ENCODE results near the gene FOXR1.

FOXR1 gene, protein sequence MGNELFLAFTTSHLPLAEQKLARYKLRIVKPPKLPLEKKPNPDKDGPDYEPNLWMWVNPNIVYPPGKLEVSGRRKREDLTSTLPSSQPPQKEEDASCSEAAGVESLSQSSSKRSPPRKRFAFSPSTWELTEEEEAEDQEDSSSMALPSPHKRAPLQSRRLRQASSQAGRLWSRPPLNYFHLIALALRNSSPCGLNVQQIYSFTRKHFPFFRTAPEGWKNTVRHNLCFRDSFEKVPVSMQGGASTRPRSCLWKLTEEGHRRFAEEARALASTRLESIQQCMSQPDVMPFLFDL

DNA sequence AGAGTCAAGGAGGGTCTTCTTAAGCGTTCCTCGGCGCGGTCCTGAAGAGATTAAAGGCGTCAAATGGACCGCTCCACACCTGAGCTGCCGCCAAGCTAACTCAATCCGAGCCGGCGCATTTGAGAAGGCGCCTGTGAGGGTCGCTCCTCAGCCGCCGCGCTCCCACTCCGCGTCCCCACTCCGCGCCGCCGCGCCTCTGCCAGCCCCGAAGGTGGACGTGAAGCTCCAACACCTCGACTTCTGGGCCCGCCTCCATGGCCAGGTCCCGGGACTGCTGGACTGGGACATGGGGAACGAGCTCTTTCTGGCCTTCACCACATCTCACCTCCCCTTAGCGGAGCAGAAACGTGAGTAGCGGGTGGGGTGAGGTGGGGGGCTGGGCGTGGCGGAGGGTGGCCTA is at the start of gene FOXR1:
Gene FOXR1, plus strand, starts transcription at position 116 of the 400 bp plus-strand sequence. Its CDS starts 171 bp downstream, at position 287.
- DNase-seq, result no peak

DNA sequence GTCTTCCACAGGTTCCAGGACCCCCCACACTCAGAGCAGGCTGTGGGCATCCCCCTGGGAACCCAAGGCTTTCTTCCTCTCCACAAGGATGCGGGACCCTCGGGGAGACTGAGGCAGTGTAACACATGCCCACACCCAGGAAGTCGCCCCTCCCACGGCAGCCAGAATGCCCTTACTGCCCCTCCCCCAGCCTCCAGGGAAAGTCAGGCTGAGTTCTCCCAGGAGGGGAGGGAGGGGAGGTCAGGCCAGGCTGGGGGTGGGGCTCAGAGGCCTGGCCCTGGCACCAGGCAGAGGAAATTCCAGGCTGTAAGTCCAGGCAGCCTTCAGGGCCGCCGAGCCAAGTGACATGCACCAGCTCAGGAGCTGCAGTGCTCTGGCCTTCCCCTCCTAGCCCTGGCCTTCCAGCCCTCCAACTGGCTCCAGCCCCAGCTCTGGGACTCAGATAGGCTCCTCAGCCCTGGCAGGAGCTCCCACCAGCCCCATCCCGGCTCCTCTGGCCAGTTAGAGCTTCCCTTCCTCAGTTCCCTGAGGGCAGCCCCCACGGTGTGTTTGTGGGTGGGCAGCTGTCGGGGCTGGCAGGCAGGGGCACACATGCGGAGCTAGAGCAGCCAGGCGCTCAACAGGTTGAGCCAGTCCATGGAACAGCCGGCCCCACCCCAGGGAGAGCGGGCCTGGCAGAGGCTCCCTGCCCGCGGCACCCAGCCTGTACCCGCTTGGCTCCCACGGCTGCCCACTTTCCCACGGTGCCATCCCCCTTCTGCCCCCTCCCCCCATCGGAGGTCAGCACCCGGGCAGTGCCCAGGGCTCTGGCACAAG is 49.4 kb upstream of the FOXR1 start:
- DNase-seq, result peak; percentile 70

DNA sequence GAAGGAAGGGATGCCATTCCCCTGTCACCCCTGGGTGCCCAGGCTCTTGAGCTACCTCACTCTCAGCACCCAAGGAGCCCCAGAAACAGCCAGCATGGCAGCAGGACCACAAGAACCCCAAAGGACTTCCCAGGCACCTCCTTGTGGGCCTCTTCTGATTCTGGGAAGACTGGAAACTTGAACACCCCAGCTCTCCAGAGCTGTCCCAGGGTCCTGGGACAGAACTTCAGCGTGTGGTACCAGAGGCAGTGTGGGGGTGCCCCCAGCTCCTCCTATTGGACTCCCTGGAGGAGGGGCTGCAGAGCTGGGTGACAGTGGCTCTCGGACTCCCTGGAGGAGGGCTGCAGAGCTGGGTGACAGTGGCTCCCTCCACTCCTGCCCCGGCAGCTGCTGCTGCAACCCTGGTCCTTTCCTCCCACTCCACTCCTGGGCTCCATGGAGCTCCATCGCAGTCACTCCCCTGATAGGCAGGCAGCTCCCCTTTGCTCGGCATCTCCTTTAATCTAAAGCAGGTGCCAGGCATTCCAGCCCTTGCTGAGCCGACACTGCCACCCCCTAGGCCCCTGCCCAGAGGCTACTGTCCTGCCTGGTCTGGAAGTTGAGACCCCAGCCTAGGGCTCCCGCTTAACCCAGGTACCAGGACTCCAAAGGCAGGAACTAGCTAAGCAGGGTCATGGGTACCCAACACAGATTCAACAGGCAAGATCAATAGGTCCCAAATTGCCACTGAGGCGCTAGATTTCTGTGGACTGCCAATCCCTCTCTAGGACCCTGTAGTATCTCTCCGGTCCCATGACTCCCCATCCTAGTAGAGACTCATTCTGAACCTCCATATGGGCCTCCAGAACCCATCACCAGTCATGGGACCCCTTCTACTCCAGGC is 48.6 kb upstream of the FOXR1 start:
- no peak for DNase-seq

DNA sequence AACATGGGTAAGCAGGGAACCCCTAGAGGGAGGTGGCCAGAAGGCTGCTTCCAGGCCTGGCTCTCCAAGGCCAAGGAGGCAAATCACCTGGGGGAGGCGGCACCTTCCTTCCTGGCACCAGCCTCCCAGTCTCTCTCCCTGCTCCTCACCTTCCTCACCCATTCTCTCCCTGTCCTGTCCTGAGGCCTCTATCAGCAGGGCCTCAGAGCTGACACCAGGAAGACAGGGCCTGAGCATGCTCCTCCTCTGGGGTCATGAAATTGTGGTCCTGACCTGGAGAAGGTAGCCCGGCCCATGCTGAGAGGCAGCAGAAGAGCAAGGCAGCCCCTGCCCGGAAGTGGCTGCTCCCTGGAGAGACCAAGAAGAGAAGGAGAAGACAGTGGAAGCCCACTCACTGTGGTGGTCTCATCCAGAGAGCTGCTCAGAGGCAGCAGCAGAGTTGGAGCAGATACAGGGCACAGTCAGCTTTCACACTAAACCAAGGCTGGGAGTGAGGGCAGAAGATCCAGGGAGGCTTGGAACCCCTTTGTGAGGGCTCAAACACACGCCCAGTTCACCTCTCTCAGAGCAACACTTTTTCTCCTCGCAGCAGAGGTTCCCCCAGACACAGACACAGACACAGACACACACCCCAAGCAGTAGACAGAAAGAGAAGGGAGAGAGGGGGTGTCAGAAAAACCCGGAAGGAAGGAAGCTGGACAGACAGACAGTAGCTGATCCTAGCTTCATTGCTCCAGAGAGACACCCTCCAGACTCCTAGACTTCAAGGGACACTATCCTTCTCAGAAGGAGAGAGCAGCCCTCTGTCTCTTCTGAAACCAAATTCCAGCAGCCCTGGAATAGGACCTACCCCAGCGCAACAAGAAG is 47.6 kb upstream of the FOXR1 start:
- no peak for DNase-seq

DNA sequence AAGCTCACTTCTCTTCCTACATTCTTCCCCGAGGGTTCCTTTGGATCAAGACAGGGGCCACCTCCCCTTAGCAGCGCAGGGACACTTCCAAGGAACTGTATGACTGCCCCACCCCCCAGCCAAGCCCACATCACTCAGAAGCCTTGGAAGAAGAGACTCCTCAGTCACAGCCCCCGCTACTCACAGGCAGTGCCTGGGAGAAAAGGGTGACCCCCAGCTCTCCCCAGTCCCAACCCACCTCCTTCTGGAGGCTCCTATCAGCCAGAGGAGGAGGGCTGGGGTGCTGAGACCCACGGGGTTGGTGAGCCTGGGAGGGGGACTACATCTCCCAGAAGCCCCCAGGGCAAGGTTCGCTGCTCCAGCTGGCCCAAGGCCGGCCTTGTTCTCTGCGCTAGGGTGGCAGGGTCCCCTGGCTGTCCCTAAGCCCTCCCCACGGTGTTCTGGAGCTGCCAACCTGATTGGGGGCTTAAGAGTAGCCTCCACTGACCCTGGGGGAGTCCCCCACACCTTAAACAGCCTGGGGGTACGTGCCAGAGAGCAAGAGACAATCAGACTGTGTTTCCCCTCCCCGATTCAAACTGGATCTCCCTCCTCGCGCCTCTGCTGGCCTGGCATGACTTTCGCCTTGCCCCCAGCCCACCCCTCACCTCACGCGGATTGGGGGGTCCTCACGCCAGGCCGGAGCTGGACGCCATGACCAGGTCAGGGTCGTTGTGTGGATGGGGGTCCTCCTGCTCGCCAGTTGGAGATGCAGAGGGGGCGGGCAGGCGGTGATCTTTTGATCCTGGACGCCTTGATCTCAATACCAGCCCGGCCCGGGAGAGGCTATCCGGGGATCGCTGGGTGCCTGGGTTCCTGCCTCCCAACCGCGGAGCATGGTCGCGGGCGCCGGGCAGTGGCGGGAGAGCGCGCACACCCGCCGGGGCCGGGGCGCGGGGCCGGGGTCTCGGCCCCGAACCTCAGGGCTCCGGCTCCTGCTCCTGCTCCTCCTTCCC is 46.7 kb upstream of the FOXR1 start:
- peak; percentile 77 for DNase-seq

DNA sequence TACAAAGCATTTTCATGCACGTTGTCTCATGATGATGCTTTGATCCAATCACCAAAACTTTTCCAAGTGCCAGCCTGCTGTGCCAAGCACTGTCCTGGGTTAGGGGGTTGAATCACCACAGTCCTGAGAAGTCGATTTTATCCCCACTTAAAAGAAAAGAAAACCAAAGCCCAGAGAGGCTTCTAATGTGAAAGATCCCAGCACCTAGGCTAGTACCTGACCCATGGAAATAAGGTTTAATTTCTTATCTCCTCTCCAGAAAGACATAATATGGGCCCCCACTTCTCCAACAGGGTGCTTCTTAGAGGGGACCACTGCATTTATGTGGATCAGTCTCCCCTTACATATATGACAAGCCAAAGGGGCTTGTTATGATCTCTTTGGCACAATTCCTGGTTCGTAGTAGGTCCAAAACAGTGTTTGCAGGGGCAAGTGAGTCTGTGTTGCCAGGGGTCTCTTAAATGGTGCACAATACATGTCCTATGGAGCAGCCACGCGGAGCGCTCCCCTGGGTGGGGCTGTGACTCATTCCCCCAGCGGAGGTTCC is 43.9 kb upstream of the FOXR1 start:
- no peak for DNase-seq

DNA sequence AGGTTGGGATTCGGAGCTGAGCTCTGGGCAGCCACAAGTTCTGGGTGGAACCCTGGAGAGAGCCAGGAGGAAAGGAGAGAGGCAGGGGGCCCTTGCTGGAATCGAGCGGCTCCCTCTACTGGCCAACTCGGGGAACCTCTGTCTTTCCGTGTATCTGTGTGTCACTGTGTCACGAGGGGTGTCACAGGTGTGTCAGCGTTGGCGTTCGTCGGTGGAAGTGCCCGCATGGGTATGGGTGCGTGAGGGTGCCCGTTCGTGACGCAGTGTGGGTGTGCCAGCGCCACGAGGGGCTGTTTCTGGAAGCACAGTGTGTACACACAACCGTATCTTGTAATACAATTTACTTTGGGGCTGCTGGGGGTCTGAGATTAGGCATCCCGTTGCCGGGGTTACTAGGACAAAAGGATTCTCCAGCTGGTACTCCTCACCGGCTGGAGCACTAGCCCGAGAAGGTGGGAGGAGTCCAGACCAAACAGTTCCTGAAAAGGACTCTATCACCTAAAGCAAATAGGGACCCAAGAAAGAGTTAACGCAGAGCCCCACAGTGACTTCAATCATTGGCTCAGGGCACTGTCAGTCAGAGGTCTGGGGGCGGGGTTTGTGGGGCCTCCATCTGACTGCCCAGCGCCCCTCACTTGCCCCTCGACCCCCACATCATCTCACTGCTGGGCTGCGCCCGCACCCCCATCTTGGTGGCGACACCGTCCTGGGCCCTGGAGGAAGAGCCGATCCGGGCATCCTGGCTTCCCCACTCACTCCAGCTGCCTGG is 43.3 kb upstream of the FOXR1 start:
- DNase-seq, result peak; percentile 96

DNA sequence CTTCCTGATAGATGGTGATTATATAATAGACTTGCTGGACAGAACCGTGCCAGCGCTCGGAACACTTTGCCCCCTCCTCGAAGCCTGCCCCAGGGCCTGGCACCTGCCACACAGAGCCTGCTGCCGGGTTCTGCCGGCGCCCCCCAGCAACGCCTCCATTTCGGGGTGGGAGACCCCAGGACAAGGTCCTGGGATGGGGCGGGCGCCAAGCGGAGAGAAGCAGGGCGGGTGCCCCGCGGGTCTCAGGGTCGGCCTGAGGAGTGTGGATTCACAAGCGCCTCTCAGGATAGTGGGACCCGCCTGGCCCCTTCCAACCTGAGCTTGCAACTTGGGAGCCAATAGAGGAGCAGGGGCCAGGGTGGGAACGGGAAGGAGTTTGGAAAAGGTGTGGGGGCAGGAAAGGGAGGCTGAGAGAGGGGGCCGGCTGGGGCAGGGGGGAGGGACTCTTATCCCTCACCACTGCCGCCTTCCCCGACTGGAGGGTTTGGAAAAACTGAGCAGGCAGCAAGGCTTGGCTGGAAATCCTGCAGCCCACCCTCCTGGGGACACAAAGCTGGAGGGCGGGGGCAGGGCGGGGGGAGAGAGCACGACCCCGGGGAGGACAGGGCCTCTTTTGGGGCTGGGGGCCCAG is 42.6 kb upstream of the FOXR1 start:
- peak; percentile 94 for DNase-seq

DNA sequence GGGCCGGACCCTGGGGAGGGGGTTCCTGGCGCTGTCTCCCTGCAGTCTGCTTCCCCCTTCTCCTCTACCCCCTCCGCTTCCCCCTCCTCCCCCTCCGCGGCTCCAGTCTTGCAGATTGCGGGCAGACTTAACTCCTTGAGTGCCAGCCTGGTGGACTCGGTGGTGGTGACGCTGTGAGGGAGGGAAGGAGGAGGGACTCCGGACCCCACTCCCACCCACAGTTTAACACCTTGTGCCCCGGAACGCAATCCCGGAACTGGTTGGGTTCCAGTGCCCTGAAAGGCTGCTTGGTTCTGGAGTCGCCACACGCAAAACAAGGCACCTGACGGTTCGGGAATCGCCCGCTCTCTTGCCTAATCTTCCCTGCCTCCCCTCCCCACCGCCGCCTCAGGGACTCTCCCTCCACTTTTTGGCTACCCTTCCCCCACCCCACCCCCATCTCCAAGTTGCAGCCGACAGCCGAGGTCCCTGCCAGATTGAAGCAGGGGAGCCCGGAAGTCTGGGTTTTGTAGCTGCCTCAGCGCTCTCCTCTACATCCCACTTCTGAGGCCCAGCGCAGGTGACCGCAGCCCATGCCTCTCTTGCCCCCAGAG is 42.0 kb upstream of the FOXR1 start:
- peak; percentile 96 for DNase-seq

DNA sequence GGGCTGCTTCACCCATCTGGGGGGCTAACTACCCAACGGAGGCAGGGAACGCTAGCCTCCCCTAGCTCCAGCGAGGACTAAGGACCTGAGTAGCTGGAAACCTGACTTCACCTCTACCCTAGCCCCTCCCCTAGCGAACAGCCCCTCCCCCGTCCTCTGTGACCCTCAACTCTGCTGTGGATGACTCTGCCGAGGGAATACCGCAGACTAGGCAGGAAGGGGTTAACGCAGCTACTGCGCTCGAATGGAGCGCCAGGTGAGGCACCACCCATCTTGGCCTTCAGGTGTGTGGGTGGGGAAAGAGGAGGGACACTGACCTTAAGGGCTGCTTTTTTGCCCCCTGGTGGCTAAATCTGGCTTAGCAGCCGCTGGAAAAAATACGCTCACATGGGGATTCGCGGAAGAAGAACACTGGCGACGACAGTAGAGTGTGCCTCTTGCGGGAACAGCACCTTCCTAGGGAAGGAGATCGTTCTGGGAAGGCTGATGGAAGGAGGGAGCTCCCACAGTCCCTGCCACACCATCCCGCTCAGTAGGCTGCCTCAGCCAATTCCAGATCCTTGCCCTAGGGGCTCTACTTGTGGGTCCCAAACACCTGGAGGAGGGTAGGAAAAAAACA is 41.4 kb upstream of the FOXR1 start:
- peak; percentile 85 for DNase-seq

DNA sequence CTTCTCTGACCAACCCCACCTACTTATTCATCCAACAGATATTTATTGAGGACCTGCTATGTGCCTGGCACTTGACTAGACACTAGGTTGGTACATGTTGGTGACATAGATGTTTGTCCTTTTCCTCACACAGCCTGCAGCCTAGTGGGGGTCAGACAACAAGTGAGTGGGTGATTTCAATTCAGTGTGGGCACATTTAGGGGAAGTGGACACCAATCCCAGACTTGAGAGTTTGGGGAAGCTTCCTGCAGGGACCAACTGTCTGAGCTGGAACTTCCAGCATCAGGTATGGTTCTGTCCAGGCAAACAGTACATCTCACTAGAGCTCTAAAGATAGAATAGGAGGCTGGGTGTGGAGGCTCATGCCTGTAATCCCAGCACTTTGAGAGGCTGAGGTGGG is 40.0 kb upstream of the FOXR1 start:
- DNase-seq, result no peak

DNA sequence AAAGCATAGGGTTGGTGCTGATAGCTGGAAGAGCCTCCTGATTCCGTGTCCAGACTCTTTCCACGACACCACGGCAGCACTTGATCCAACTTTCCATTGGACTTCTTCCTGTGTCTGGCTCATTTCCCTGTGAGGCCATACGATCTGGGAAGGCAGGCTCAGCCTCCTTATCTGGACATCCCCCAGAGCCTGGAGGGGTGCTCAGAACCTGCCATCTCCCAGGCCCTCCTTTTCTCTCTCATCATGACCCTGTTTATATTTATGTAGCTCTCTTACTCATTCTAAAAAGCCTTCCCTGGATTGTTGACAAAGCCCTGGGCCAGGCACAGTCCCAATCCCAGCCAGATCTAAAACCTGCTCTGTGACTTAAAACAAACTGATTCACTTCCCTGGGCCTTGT is 38.1 kb upstream of the FOXR1 start:
- DNase-seq, result peak; percentile 78

DNA sequence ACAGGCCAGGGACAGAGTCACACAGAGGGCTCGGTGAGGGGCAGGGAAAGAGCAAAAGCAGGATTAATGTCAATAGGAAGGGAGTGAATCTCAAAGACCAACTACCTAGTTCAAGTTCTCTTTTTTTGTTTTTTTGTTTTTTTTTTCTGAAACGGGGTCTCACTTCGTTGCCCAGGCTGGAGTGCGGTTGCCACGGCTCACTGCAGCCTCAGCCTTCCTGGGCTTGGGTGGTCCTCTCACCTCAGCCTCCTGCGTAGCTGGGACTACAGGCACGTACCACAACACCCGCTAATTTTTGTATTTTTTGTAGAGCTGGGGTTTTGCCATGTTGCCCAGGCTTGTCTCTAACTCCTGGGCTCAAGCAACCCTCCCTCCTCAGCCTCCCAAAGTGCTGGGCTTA is 36.2 kb upstream of the FOXR1 start:
- DNase-seq, result no peak

DNA sequence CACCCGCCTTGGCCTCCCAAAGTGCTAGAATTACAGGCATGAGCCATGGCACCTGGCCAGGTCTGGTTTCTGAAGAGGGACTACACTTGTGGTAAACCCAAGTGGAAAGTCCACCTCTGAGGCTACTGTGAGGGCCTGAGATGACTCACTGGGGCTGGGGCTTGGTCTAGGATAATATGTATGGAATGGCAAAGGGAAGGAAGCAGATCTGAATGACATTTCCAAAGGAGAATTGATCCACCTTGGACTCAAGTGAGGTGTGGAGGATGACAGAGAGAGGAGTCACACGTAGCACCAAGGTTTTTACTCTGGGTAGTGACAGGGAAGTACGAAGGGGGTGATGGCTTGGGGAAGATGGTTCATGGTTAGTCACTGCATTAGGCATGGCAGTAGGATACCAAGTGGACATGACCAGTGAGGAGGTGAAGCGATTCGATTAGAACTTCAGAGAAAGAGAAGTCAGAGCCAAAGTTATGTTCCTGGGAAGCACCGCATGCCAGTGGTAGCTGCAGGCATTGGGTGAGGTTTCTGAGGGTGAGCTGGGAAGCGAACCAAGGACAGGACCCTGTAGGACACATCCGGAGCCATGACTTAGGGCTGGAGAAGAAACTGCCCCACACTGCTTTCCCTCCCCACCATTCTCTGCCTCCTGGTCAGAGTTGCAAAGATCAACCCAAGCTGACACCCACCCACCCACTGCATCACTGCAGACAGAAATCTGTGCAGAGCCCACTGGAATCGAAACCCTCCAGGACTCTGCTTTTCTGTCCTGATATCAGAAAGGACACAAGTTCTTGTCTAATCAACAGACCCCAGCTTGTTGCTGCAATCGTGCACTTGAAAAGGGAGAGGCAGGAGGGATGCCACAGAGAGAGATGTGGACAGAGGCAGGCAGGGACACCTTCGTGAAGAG is 32.8 kb upstream of the FOXR1 start:
- DNase-seq, result no peak

DNA sequence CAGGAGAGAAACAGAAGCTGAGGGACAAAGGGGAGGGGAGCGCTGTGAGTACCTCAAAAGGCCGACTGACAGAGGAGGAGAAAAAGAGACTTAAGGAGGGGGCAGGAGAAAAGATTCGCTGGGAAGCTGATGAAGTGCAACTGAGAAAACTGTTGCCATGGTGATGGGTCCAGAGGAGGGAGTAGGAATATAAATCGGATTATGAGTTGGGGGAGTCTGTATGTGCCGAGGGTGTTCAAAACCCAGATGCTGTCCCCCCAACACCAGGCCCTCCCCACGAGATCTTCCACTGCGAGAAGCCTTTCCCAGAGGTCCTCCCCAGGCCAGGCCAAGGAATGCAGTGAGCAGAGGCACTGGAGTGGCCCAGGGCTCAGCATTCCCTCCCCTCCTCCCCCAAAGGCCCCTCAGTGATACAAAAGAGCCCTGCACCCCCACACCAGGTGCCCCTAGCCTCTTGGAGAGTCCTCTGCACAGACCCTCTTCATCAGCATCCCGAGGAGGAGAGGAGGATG is 32.1 kb upstream of the FOXR1 start:
- DNase-seq, result no peak

DNA sequence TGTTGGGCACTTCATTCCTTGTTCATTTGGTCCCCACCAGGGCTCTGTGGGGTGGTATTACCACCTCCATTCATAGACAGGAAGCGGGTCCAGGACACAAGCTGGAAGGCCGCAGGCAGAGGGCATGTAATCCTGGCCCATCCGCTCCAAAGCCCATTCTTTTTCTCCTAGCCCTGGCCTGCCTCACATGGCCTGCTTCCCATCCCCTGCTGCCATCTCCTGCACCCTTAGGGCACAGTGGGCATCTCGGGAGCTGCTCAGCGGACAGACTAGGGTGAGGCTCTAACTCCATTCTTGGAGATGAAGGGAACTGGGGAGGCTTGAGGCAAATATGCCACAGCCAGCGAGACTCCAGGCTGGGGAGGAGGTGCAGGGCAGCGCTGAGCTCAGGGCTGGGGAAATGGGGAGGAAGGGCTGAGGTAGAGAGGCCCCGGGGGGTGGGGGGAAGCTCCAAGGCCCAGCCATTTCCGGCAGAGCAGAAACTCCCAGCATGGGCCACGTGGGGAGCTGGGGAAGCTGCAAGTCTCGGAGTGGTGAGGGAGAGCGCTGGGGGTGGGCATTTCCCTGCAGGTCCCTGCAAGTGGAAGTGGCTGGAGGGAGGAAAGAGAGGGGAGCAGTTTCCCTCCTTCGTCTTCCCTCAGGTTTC is 31.5 kb upstream of the FOXR1 start:
- DNase-seq, result no peak

DNA sequence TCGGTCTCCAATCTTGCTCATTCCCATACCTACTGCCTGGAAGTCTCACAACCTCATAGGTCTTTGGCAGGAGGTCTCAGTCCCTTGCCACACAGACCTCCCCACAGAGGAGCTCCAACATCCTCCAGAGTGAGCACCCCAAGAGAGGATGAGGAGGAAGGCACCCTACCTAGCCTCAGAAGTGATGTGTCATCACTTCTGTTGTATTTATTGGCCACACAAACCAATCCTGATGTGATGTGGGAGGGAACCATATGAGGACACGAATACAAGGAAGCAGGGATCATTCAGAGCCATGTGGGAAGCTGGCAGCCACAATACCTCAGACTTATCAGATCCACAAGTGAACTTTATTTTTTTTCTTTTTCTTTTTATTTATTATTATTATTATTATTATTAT is 24.5 kb upstream of the FOXR1 start:
- DNase-seq, result no peak
